ENCODE measurements around the gene FRYL.

DNA sequence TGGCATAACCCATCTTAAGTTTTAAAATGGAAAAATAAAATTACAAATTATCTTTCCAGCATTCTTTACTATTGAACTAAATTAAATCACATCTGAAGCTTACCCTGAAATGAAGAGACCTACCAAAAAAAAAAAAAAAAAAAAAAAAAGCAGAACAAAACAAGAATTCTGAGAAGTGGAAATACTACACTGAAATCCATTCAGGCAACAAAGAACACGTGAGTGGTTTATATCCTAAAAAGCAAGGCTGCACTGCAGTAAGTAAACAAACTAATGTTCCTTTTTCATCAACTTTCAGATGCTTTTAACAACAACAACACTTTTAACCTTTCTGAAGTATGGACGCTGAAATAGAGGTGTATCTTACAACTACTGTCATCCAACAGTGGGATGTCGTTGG is 7.5 kb downstream of the FRYL start:
- TF ChIP-seq, protein P1, sequence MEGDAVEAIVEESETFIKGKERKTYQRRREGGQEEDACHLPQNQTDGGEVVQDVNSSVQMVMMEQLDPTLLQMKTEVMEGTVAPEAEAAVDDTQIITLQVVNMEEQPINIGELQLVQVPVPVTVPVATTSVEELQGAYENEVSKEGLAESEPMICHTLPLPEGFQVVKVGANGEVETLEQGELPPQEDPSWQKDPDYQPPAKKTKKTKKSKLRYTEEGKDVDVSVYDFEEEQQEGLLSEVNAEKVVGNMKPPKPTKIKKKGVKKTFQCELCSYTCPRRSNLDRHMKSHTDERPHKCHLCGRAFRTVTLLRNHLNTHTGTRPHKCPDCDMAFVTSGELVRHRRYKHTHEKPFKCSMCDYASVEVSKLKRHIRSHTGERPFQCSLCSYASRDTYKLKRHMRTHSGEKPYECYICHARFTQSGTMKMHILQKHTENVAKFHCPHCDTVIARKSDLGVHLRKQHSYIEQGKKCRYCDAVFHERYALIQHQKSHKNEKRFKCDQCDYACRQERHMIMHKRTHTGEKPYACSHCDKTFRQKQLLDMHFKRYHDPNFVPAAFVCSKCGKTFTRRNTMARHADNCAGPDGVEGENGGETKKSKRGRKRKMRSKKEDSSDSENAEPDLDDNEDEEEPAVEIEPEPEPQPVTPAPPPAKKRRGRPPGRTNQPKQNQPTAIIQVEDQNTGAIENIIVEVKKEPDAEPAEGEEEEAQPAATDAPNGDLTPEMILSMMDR (conservative IDR thresholded peaks at IDR 0.05; ENCODE audit: low read depth, low read length) = no peak
- TF ChIP-seq EZH2phosphoT487 (IDR thresholded peaks at IDR 0.05; ENCODE audit: borderline replicate concordance, low read length) = no peak

All from PC-3 (cell line).